Nasal cavity respiratory epithelium epithelial cell of viscerocranial mucosa (primary cell): ENCODE results near the gene DMAP1. TPM values are rescaled to one million over a fixed set of nuclear protein-coding genes. Genes with fewer than 3 reads are reported as not detected.

Source experiments
- total RNA-seq: library from RNA; depleted of rRNA; stranded (reverse); fragments of >200 nt; gene quantifications from 2 replicates; pipeline ENCODE4 v1.2.3, GENCODE V29; 2014

Gene DMAP1, protein sequence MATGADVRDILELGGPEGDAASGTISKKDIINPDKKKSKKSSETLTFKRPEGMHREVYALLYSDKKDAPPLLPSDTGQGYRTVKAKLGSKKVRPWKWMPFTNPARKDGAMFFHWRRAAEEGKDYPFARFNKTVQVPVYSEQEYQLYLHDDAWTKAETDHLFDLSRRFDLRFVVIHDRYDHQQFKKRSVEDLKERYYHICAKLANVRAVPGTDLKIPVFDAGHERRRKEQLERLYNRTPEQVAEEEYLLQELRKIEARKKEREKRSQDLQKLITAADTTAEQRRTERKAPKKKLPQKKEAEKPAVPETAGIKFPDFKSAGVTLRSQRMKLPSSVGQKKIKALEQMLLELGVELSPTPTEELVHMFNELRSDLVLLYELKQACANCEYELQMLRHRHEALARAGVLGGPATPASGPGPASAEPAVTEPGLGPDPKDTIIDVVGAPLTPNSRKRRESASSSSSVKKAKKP
- 17.2 and 17.8 TPM in 2 replicates for total RNA-seq

DNA sequence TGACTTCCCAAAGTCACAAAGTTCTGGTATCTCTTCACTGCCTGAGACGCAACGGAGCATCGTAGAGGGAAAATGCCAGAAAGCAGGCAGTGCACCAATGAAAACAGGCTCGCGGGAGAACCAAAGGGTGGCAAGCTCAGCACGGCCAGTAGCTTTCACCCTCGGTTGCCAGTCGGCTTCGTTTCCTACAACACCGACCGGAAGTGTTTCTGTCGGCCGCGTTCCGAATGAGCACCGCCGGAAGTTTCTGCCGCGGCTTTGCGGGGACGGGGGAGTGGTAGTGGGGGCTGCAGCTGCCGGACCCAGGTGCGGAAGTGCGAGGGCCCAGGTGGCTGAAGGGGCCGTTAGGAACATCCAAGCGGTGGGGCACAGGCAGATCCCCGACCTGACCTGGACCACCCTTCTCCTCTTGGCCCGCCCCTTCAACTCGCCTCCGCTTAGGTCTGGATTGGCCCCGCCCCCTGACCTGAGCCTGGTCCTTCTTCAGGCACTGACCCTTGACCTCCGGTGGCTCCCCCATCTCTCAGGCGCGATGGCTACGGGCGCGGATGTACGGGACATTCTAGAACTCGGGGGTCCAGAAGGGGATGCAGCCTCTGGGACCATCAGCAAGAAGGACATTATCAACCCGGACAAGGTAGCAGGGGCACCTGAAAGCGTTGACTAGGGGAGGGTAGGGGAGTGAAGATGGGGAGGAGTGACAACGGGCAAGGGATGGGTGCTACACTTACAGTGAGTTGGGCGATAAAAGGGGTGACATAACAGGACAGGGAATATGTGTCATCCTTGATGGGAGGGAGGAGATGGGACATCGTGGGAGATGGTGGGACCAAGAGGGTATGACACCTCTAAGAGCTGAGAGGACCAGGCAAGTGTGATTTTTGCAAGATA lies at the start of gene DMAP1:
TSS of gene DMAP1 (plus strand) at position 250 of the 891 bp plus-strand sequence. CDS start at position 533, 283 bp downstream.

Other genes with a start within 250 kb of the DMAP1 start
- 31.4 and 39.6 TPM in 2 replicates for gene DPH2, start 243.5 kb upstream of the DMAP1 start, total RNA-seq
- 122 and 311 TPM in 2 replicates for gene ATP6V0B, start 238.5 kb upstream of the DMAP1 start, total RNA-seq
- 62.4 and 64.9 TPM in 2 replicates for gene B4GALT2, start 234.3 kb upstream of the DMAP1 start, total RNA-seq
- gene CCDC24, start 221.9 kb upstream of the DMAP1 start, total RNA-seq, result 2.4 and 4.0 TPM in 2 replicates
- 35.5 and 57.6 TPM in 2 replicates for gene SLC6A9, start 182.0 kb upstream of the DMAP1 start, total RNA-seq
- not detected in 2 replicates for gene KLF17, start 94.7 kb upstream of the DMAP1 start, total RNA-seq
- gene KLF18, start 71.8 kb upstream of the DMAP1 start, total RNA-seq, result not detected in 2 replicates
- gene ERI3, start 141.8 kb downstream of the DMAP1 start, total RNA-seq, result 37.6 and 45.6 TPM in 2 replicates
- gene RNF220, start 191.8 kb downstream of the DMAP1 start, total RNA-seq, result 74.2 and 103 TPM in 2 replicates